Measurements from ENCODE around the gene HIBCH. TPM values are rescaled to one million over a fixed set of nuclear protein-coding genes. Genes with fewer than 3 reads are reported as not detected.
"Not testable (repeated sequence)": the region's sequence is repeated elsewhere in the genome, so short reads cannot be mapped to it uniquely, and the experiment has no call there.

Gene HIBCH
- total RNA-seq, 2 donors from 2014 or later: 13.0 to 14.0 TPM

DNA sequence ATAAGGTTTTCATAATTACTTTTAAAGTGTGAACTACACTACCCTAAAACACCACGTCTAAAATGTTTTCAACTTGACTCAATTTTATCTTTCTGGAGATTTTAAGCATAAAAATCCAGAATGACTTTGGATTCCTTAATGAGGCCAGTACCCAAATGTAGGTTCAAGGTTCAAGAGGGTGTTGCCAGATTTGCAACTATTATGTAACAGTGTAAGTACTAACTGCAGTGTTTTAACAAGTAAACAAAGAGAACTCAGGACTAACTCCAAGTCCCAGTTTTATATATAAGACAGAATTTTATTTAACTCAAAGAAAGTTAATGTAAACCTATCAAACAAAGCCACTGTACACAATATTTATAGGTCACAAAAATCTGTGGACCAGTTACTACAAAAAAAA lies 5.7 kb downstream of the HIBCH start:
- no peaks in the 10 kb centered on the region for H3K9me3 ChIP-seq (ENCODE audit: control insufficient read depth, low read length, poor library complexity, severe bottlenecking)
- no peak for ATAC-seq
- H3K27me3 Mint-ChIP-seq: no peaks in the 10 kb centered on the region
- no peak overlapping the region for H3K27ac Mint-ChIP-seq
- H3K4me3 Mint-ChIP-seq: no peak overlapping the region
- H3K36me3 Mint-ChIP-seq (ENCODE audit: low read depth): peaks cover 2% of the 10 kb centered on the region
- peaks cover 30% of the 10 kb centered on the region for H3K4me1 Mint-ChIP-seq
- DNase-seq: no peak

- ATAC-seq; DNase-seq; H3K27me3 Mint-ChIP-seq; H3K36me3 Mint-ChIP-seq (ENCODE audit: low read depth); H3K9me3 ChIP-seq (ENCODE audit: control insufficient read depth, low read length, poor library complexity, severe bottlenecking); H3K27ac Mint-ChIP-seq: not testable (repeated sequence)
- Mint-ChIP-seq H3K4me1 (peaks cover 32% of the 10 kb centered on the region), H3K4me3 (peak overlapping the region; percentile 12)
Measured at GRCh38 chr2:190312635-190313025, 7.0 kb downstream of the HIBCH start.

GRCh38 chr2:190311893-190312634 lies 7.6 kb downstream of the HIBCH start:
- no peaks in the 10 kb centered on the region for H3K9me3 ChIP-seq (ENCODE audit: control insufficient read depth, low read length, poor library complexity, severe bottlenecking)
- Mint-ChIP-seq H3K27me3 (no peaks in the 10 kb centered on the region), H3K4me3 (no peak overlapping the region), H3K4me1 (peaks cover 29% of the 10 kb centered on the region), H3K36me3 (ENCODE audit: low read depth) (peaks cover 5% of the 10 kb centered on the region), H3K27ac (no peak overlapping the region)
- no peak for DNase-seq
- ATAC-seq: no peak

DNA sequence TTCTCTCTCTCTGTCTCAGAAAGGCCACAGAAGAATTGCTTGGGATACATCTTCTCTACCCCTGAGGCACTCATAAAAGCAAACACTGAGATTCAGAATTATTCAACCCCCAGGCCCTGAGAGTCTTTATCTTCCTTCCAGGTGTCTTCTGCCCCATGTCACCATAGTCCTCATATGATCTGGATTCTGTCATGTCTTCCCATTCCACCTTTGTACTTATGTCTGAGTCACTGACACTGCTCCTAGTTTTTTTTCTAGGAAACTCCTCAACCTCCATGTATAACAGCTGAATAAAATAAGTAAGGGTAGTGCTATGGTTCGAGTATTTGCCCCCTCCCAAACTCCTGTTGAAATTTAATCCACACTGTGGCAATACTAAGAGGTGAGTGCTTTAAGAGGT lies 11.6 kb downstream of the HIBCH start:
- peaks cover 18% of the 10 kb centered on the region for H3K4me1 Mint-ChIP-seq
- H3K4me3 Mint-ChIP-seq: no peak overlapping the region
- H3K36me3 Mint-ChIP-seq (ENCODE audit: low read depth): peaks cover 5% of the 10 kb centered on the region
- ATAC-seq (no peak), DNase-seq (no peak)
- no peaks in the 10 kb centered on the region for H3K9me3 ChIP-seq (ENCODE audit: control insufficient read depth, low read length, poor library complexity, severe bottlenecking)
- no peak overlapping the region for H3K27ac Mint-ChIP-seq
- H3K27me3 Mint-ChIP-seq: no peaks in the 10 kb centered on the region

DNA sequence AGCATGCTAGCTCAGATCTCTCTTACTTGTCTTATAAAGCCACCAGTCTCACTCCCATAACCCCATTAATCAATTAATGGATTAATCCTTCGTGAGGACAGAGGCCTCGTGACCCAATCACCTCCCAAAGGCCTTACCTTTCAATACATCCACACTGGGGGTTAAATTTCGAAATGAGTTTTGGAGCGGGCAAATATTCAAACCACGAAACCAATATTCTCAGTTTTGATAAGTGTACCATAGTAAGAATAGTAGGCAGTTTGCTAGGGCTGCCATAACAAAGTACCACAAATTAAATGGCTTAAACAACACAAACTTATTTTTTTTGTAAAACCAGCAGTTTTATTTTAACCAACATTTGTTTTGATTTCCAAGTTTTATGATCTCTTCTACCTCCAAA lies 15.2 kb downstream of the HIBCH start:
- Mint-ChIP-seq H3K4me3 (no peak overlapping the region), H3K27ac (no peak overlapping the region), H3K27me3 (no peaks in the 10 kb centered on the region), H3K36me3 (ENCODE audit: low read depth) (peaks cover 10% of the 10 kb centered on the region), H3K4me1 (peaks cover 16% of the 10 kb centered on the region)
- no peaks in the 10 kb centered on the region for H3K9me3 ChIP-seq (ENCODE audit: control insufficient read depth, low read length, poor library complexity, severe bottlenecking)
- no peak for DNase-seq
- no peak for ATAC-seq

GRCh38 chr2:190303647-190304046 lies 16.0 kb downstream of the HIBCH start:
- H3K9me3 ChIP-seq (ENCODE audit: control insufficient read depth, low read length, poor library complexity, severe bottlenecking): no peaks in the 10 kb centered on the region
- ATAC-seq (no peak), DNase-seq (no peak)
- Mint-ChIP-seq H3K27ac (no peak overlapping the region), H3K4me1 (peaks cover 16% of the 10 kb centered on the region), H3K36me3 (ENCODE audit: low read depth) (peaks cover 10% of the 10 kb centered on the region), H3K27me3 (no peaks in the 10 kb centered on the region), H3K4me3 (no peak overlapping the region)

- ATAC-seq (no peak), DNase-seq (no peak)
- Mint-ChIP-seq H3K4me1 (peaks cover 11% of the 10 kb centered on the region), H3K27me3 (no peaks in the 10 kb centered on the region), H3K4me3 (no peak overlapping the region), H3K36me3 (ENCODE audit: low read depth) (peaks cover 7% of the 10 kb centered on the region), H3K27ac (no peak overlapping the region)
- no peaks in the 10 kb centered on the region for H3K9me3 ChIP-seq (ENCODE audit: control insufficient read depth, low read length, poor library complexity, severe bottlenecking)
Measured at GRCh38 chr2:190302052-190302451, 17.6 kb downstream of the HIBCH start.

DNA sequence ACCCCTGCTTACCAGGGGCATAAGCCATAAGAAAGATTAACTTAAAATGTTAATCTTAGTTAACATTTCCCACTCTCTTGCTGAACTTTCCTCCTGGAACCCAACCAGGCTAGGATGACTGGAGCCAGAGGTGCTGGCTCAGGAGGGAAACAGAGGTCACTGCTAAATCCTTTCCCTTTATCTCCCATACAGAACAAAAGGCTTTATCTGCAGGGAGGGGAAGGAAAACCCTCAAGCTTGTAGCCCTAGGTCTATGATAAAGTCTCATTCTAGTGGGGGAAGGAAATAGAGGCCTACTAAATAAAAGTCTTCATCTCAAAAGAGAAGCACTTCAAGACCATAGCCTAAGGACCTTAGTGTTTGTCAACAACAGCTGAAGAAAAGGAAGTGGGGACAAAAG lies 18.6 kb downstream of the HIBCH start:
- Mint-ChIP-seq H3K27me3 (no peaks in the 10 kb centered on the region), H3K27ac (no peak overlapping the region), H3K4me3 (no peak overlapping the region), H3K36me3 (ENCODE audit: low read depth) (peaks cover 7% of the 10 kb centered on the region), H3K4me1 (peaks cover 11% of the 10 kb centered on the region)
- H3K9me3 ChIP-seq (ENCODE audit: control insufficient read depth, low read length, poor library complexity, severe bottlenecking): no peaks in the 10 kb centered on the region
- ATAC-seq: no peak
- DNase-seq: no peak

GRCh38 chr2:190297880-190298279 lies 21.7 kb downstream of the HIBCH start:
- H3K9me3 ChIP-seq (ENCODE audit: control insufficient read depth, low read length, poor library complexity, severe bottlenecking); H3K27ac Mint-ChIP-seq; H3K4me1 Mint-ChIP-seq; H3K4me3 Mint-ChIP-seq; H3K27me3 Mint-ChIP-seq; H3K36me3 Mint-ChIP-seq (ENCODE audit: low read depth); ATAC-seq; DNase-seq: not testable (repeated sequence)

DNA sequence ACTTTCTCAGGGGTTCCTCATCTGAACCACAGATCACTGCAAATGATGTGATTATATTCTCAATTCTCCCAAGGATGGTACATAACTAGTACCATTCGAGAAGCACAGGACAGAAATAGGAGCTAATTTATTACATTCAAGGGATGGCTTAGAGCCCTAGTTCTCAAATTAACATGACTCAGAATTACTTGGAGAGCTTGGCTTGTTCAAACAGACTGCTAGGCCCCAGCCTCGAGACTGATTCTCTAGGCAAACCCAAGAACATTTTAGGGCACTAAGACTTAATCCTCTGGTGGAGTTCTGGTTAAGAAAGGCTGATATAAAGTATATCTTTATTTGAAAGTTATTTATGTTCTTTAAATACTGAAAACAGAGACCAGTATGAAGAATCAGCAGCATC lies 35.8 kb downstream of the HIBCH start:
- H3K4me1 Mint-ChIP-seq: peaks cover 6% of the 10 kb centered on the region
- no peak for ATAC-seq
- H3K36me3 Mint-ChIP-seq (ENCODE audit: low read depth): peaks cover 22% of the 10 kb centered on the region
- no peak overlapping the region for H3K27ac Mint-ChIP-seq
- no peaks in the 10 kb centered on the region for H3K27me3 Mint-ChIP-seq
- H3K9me3 ChIP-seq (ENCODE audit: control insufficient read depth, low read length, poor library complexity, severe bottlenecking): no peaks in the 10 kb centered on the region
- no peak overlapping the region for H3K4me3 Mint-ChIP-seq
- no peak for DNase-seq

- H3K4me3 Mint-ChIP-seq: no peak overlapping the region
- no peaks in the 10 kb centered on the region for H3K27me3 Mint-ChIP-seq
- H3K4me1 Mint-ChIP-seq: peaks cover 8% of the 10 kb centered on the region
- DNase-seq: no peak
- H3K36me3 Mint-ChIP-seq (ENCODE audit: low read depth): peaks cover 21% of the 10 kb centered on the region
- no peaks in the 10 kb centered on the region for H3K9me3 ChIP-seq (ENCODE audit: control insufficient read depth, low read length, poor library complexity, severe bottlenecking)
- ATAC-seq: no peak
- no peak overlapping the region for H3K27ac Mint-ChIP-seq
Measured at GRCh38 chr2:190280565-190281350, 38.9 kb downstream of the HIBCH start.

DNA sequence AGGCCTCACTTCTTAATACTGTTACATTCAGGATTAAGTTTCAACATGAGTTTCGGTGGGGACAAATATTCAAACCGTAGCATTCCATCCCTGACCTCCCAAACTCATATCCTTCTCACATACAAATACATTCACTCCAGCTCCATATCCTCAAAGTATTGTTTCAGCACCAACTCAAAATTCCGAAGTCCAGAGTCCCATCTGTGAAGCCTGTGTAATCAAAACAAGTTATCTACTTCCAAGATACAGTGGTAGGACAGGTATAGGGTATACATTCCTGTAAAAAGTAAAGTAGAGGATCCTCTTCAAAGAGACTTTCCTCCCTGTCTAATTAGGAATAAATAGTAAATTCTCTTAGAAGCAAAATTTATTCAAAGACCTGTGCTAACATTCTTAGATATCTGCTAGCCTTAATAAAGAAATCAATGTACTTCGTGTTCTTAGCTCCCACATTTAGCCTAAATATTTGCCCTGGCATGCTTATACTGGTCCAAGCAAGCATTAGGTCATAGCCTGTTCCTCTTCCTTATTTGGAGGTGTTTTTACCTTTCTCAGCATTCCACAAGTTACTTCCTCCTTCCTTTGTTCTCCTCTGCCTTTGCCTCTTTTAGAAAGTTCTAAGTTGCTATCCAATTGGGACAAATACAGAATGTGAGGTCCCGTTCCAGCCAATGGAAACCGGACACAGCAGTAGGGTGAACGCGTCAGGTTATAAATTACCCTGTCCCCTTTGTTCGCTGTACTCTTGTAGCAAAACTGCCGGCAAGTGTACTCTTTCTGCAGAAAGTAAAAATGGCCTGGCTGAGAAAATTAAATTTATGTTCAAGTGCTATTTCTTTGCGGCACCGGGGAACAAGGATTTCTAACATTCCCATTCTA lies 40.1 kb downstream of the HIBCH start:
- not testable (repeated sequence) for ATAC-seq; H3K4me1 Mint-ChIP-seq; H3K9me3 ChIP-seq (ENCODE audit: control insufficient read depth, low read length, poor library complexity, severe bottlenecking); H3K4me3 Mint-ChIP-seq; H3K27ac Mint-ChIP-seq; H3K27me3 Mint-ChIP-seq; DNase-seq
- peaks cover 17% of the 10 kb centered on the region for H3K36me3 Mint-ChIP-seq (ENCODE audit: low read depth)
